Endothelial cell of umbilical vein (primary cell): ENCODE results near the gene GLI3. TPM values are rescaled to one million over a fixed set of nuclear protein-coding genes. Genes with fewer than 3 reads are reported as not detected.

Experiments used
- BruUV-seq: library from RNA; stranded (reverse); fragments of 400-500 nt; replicated peaks from 2 replicates; lab custom pipeline; 2021; lab: Mats Ljungman, UMichigan
- CTCF ChIA-PET: fragments of 300-600, 350-600 bp; sonication (Branson Sonifier 250); formaldehyde crosslinking; loops from one replicate; lab custom pipeline; 2021; ENCODE audit warnings: antibody characterized with exemption, inconsistent platforms; lab: Charles Lee
- POLR2A ChIA-PET: fragments of 300-600, 350-600 bp; sonication (Branson Sonifier 250); formaldehyde crosslinking; loops from one replicate; lab custom pipeline; 2021; ENCODE audit warnings: antibody characterized with exemption, inconsistent platforms; lab: Charles Lee
- DNase-seq: peaks from one replicate; pipeline ENCODE4 v3.0.0-alpha.2; 2011; ENCODE audit warnings: low read depth, low spot score
- FAIRE-seq: peaks from 2 replicates; lab custom pipeline; 2011; peaks lifted over from hg19 to GRCh38; lab: Jason Lieb, UNC
- H2AFZ ChIP-seq: 2 replicates; pipeline ENCODE4 v1.6.0; 2012; ENCODE audit warnings: low read depth, low read length, control low read depth, inconsistent platforms
- H3K27ac ChIP-seq: 2 replicates; pipeline ENCODE4 v1.5.1; 2011; ENCODE audit warnings: low read depth, mild to moderate bottlenecking, control low read depth, low read length, moderate library complexity; ENCODE audit not compliant: insufficient read depth
- H3K27me3 ChIP-seq, 2 experiments: 2 replicates each; pipeline versions ENCODE4 v1.6.0 to v1.6.1; 2011; ENCODE audit warnings: low read length in 2 of 2, mixed read lengths in 1 of 2; ENCODE audit not compliant: control insufficient read depth in 2 of 2, insufficient read depth in 2 of 2
- H3K36me3 ChIP-seq, 2 experiments: 2 replicates in 1 of 2; 3 replicates in 1 of 2; pipeline ENCODE4 v1.5.1; 2011; ENCODE audit warnings: low read length in 2 of 2, mild to moderate bottlenecking in 1 of 2, moderate library complexity in 1 of 2; ENCODE audit not compliant: control insufficient read depth in 2 of 2, insufficient read depth in 2 of 2; ENCODE audit errors: extremely low read depth in 1 of 2
- H3K4me1 ChIP-seq: 3 replicates; pipeline ENCODE4 v1.5.1; 2011; ENCODE audit warnings: mild to moderate bottlenecking, low read length; ENCODE audit not compliant: control insufficient read depth, insufficient read depth; ENCODE audit errors: extremely low read depth
- H3K4me2 ChIP-seq: 2 replicates; pipeline ENCODE4 v1.6.1; 2011; ENCODE audit warnings: low read length, control low read depth, mixed read lengths; ENCODE audit not compliant: insufficient read depth
- H3K4me3 ChIP-seq, 3 experiments: fragments of 200-600 bp in 1 of 3; sonication (generic), shearing (Covaris generic) in 1 of 3; replicated peaks in 1 of 3; 2 replicates each; pipeline ENCODE4 v1.5.1; 2011 to 2016; ENCODE audit warnings: control low read depth in 3 of 3, low read length in 3 of 3, mild to moderate bottlenecking in 2 of 3, inconsistent platforms in 1 of 3, low read depth in 1 of 3, moderate library complexity in 1 of 3; ENCODE audit not compliant: insufficient read depth in 1 of 3
- H3K79me2 ChIP-seq: 2 replicates; pipeline ENCODE4 v1.6.0; 2012; ENCODE audit warnings: low read length, inconsistent platforms; ENCODE audit not compliant: control insufficient read depth, insufficient read depth
- H3K9ac ChIP-seq: replicated peaks from 2 replicates; pipeline ENCODE3; 2011; ENCODE audit warnings: low read length, control low read depth; ENCODE audit not compliant: insufficient read depth; ENCODE audit errors: extremely low read depth
- H3K9me1 ChIP-seq: replicated peaks from 3 replicates; pipeline ENCODE4 v1.6.0; 2011; ENCODE audit warnings: mild to moderate bottlenecking, low read length; ENCODE audit not compliant: control insufficient read depth, insufficient read depth; ENCODE audit errors: extremely low read depth
- H3K9me3 ChIP-seq: replicated peaks from 2 replicates; pipeline ENCODE4 v1.5.1; 2012; ENCODE audit warnings: low read length, inconsistent platforms; ENCODE audit not compliant: control insufficient read depth, insufficient read depth
- H4K20me1 ChIP-seq: replicated peaks from 2 replicates; pipeline ENCODE3; 2011; ENCODE audit warnings: mild to moderate bottlenecking, low read length; ENCODE audit not compliant: control insufficient read depth, insufficient read depth; ENCODE audit errors: extremely low read depth
- EZH2 ChIP-seq: IDR thresholded peaks from 2 replicates; pipeline ENCODE4 v1.6.1; 2012; ENCODE audit warnings: borderline replicate concordance, low read depth, mild to moderate bottlenecking, moderate library complexity, low read length, inconsistent platforms; ENCODE audit not compliant: severe bottlenecking
- FOS ChIP-seq: IDR thresholded peaks from 2 replicates; pipeline ENCODE4 v1.6.1; 2011; ENCODE audit warnings: mild to moderate bottlenecking, low read length, moderate library complexity, borderline replicate concordance; ENCODE audit not compliant: insufficient read depth
- GATA2 ChIP-seq: IDR thresholded peaks from 2 replicates; pipeline ENCODE4 v1.7.0; 2011; ENCODE audit warnings: low read depth, mild to moderate bottlenecking, moderate library complexity, mixed read lengths, low read length; ENCODE audit not compliant: insufficient read length, insufficient read depth
- JUN ChIP-seq: IDR thresholded peaks from 2 replicates; pipeline ENCODE4 v1.6.1; 2011; ENCODE audit warnings: borderline replicate concordance, low read depth; ENCODE audit not compliant: insufficient read length, insufficient read depth
- MYC ChIP-seq: IDR thresholded peaks from one replicate; pipeline ENCODE4 v1.6.1; 2011; ENCODE audit warnings: mild to moderate bottlenecking, low read depth, low read length
- POLR2A ChIP-seq: IDR thresholded peaks from 2 replicates; pipeline ENCODE4 v1.6.1; 2012; ENCODE audit warnings: low read depth, mild to moderate bottlenecking, control low read depth, low read length
- POLR2AphosphoS5 ChIP-seq: IDR thresholded peaks from 2 replicates; pipeline ENCODE4 v1.6.1; 2012; ENCODE audit warnings: low read depth, mild to moderate bottlenecking, control low read depth, low read length, moderate library complexity; ENCODE audit not compliant: insufficient read depth
- dilution Hi-C: fragments of 300-500 bp; cut with MboI; formaldehyde crosslinking; loops from one replicate; pipeline ENCODE4 v1.15.0; 2019; ENCODE audit warnings: low sequenced_read_pairs; ENCODE audit not compliant: extremely low pct_ligation_motif_present
- intact Hi-C: fragments of 100-400 bp; cut with micrococcal nuclease; formaldehyde crosslinking; loops from one replicate; pipeline ENCODE4 v1.10.0; 2022
- polyA plus RNA-seq, 4 experiments: library from polyadenylated mRNA; depleted of rRNA in 3 of 4; stranded (reverse) in 3 of 4; unstranded in 1 of 4; fragments of >200 nt; gene quantifications; 2 replicates each; pipeline versions ENCODE4 v1.2.1 to v1.2.3, GENCODE V29; 2011 to 2012; ENCODE audit warnings: missing spikeins in 1 of 4
- total RNA-seq: library from RNA; stranded (reverse); gene quantifications from 2 replicates; pipeline ENCODE4 v1.2.3, GENCODE V29; 2021
- TF ChIP-seq, protein P1 (sequence below), 2 donors: IDR thresholded peaks; 1 replicate in 1 of 2; 2 replicates in 1 of 2; pipeline ENCODE4 v1.5.1; 2011; ENCODE audit warnings: low read length in 2 of 2, mild to moderate bottlenecking in 2 of 2, moderate library complexity in 2 of 2, control low read depth in 1 of 2, inconsistent platforms in 1 of 2, low read depth in 1 of 2; ENCODE audit not compliant: insufficient read depth in 1 of 2; ENCODE audit errors: extremely low read depth in 1 of 2
- TF ChIP-seq, protein P2 (sequence below): IDR thresholded peaks from 2 replicates; pipeline ENCODE4 v1.6.1; 2011; ENCODE audit not compliant: insufficient read depth, insufficient read length

The GLI3 gene
- total and polyA plus RNA-seq, 2 donors (not counting 3 experiments of a cell fraction or from before 2014, with no cell fraction given) = 6.0 to 24.9 TPM

GRCh38 chr7:41977151-41977651 lies 259.8 kb downstream of the GLI3 start:
- no peaks in the 10 kb centered on the region for H3K79me2 ChIP-seq
- H3K9ac ChIP-seq = no peak overlapping the region
- POLR2A ChIA-PET = no interaction called here
- peak; percentile 65 for DNase-seq
- H3K9me3 ChIP-seq = no peaks in the 10 kb centered on the region
- BruUV-seq = no TSS peak
- dilution Hi-C loops (loop anchor here (25.0 kb wide), 1 partner anchor 260 kb away; the partner anchor contains the start of gene GLI3), intact Hi-C loops (loop anchor here (1.0 to 2.0 kb wide), 4 partner anchors 34 to 899 kb away; partner anchors contain the start of gene GLI3)
- H3K4me1 ChIP-seq = no peaks in the 10 kb centered on the region
- H2AFZ ChIP-seq = no peak overlapping the region
- peak; percentile 86 for FAIRE-seq
- H3K4me2 ChIP-seq = no peak overlapping the region
- H3K27ac ChIP-seq = no peak overlapping the region
- TF ChIP-seq EZH2 = no peak
- TF ChIP-seq, protein P1, sequence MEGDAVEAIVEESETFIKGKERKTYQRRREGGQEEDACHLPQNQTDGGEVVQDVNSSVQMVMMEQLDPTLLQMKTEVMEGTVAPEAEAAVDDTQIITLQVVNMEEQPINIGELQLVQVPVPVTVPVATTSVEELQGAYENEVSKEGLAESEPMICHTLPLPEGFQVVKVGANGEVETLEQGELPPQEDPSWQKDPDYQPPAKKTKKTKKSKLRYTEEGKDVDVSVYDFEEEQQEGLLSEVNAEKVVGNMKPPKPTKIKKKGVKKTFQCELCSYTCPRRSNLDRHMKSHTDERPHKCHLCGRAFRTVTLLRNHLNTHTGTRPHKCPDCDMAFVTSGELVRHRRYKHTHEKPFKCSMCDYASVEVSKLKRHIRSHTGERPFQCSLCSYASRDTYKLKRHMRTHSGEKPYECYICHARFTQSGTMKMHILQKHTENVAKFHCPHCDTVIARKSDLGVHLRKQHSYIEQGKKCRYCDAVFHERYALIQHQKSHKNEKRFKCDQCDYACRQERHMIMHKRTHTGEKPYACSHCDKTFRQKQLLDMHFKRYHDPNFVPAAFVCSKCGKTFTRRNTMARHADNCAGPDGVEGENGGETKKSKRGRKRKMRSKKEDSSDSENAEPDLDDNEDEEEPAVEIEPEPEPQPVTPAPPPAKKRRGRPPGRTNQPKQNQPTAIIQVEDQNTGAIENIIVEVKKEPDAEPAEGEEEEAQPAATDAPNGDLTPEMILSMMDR (IDR thresholded peaks at IDR 0.05; ENCODE audit: extremely low read depth in 1 of 2, insufficient read depth in 1 of 2, low read depth in 1 of 2, low read length in 2 of 2) = peak; percentile 54 to 69
- no peaks in the 10 kb centered on the region for H3K9me1 ChIP-seq
- H3K27me3 ChIP-seq = no peaks in the 10 kb centered on the region
- no peaks in the 10 kb centered on the region for H4K20me1 ChIP-seq
- peaks cover 0 to 10% of the 10 kb centered on the region in 2 experiments for H3K36me3 ChIP-seq
- CTCF ChIA-PET = interaction anchor here (0.7 to 9.3 kb wide), 39 partner anchors 7 to 909 kb away, joined by 3 to 106 read pairs (median 4); no protein-coding TSS in a partner anchor
- no peak overlapping the region for H3K4me3 ChIP-seq

DNA sequence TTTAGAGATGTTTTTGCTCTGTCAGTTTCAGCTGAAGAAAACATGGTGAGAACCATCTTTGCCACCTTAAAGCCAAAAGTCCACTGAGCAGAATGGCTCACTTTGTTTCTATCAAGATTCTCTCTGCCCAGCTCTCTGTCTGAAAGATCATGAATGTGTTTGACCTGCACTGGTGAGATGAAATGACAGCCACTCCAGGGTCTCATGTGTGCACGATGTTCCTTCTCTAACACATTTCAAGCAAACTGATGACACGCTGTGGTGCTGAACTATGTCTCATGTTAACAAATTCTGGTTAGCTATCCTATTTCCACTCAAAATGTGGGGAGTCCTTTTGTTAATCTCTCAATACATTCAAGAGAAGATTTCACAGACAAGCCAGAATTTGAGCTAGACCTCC lies 260.6 kb downstream of the GLI3 start:
- H3K9me1 ChIP-seq = no peaks in the 10 kb centered on the region
- H3K36me3 ChIP-seq = peaks cover 0 to 14% of the 10 kb centered on the region in 2 experiments
- no peak for TF ChIP-seq MYC
- no peak for TF ChIP-seq POLR2A
- TF ChIP-seq, protein P2, sequence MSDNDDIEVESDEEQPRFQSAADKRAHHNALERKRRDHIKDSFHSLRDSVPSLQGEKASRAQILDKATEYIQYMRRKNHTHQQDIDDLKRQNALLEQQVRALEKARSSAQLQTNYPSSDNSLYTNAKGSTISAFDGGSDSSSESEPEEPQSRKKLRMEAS = no peak
- no peak for TF ChIP-seq POLR2AphosphoS5
- TF ChIP-seq, protein P1 (IDR thresholded peaks at IDR 0.05; ENCODE audit: extremely low read depth in 1 of 2, insufficient read depth in 1 of 2, low read depth in 1 of 2, low read length in 2 of 2) = no peak
- no peak for TF ChIP-seq JUN
- no peak for TF ChIP-seq GATA2
- TF ChIP-seq EZH2 = no peak
- no peak for TF ChIP-seq FOS
- ChIA-PET POLR2A (no interaction called here), CTCF (interaction anchor here (0.9 to 9.3 kb wide), 7 partner anchors 8 to 907 kb away, joined by 4 to 106 read pairs (median 4); no protein-coding TSS in a partner anchor)
- no peak overlapping the region for H2AFZ ChIP-seq
- no peaks in the 10 kb centered on the region for H4K20me1 ChIP-seq
- no peak overlapping the region for H3K4me2 ChIP-seq
- H3K9ac ChIP-seq = no peak overlapping the region
- dilution Hi-C loops = loop anchor here (25.0 kb wide), 1 partner anchor 261 kb away; the partner anchor contains the start of gene GLI3
- no TSS peak for BruUV-seq
- intact Hi-C loops = loop anchor here (2.0 kb wide), 2 partner anchors 34 to 260 kb away; partner anchors contain the start of gene GLI3
- H3K27me3 ChIP-seq = no peaks in the 10 kb centered on the region
- FAIRE-seq = no peak
- H3K4me3 ChIP-seq = no peak overlapping the region
- no peaks in the 10 kb centered on the region for H3K9me3 ChIP-seq
- no peak for DNase-seq
- no peaks in the 10 kb centered on the region for H3K4me1 ChIP-seq
- H3K79me2 ChIP-seq = no peaks in the 10 kb centered on the region
- no peak overlapping the region for H3K27ac ChIP-seq
